Amygdala (tissue), 56 donors: ENCODE data around the gene SLC18B1.
"Not testable (repeated sequence)": the region's sequence is repeated elsewhere in the genome, so short reads cannot be mapped to it uniquely, and the experiment has no call there.

Source experiments
- DNase-seq, 56 donors: peaks; one replicate each; lab custom pipeline; 2025; lab: John Stamatoyannopoulos, UW

The SLC18B1 gene

GRCh38 chr6:132804251-132804650 lies 5.8 kb upstream of the SLC18B1 start:
- DNase-seq = no peak

- no peak for DNase-seq
These were observed 2.2 kb upstream of the SLC18B1 start for GRCh38 chr6:132800656-132801055.

- DNase-seq = peak in 36 of 56 donors; percentile 3 to 65 (median 20)
These were observed 567 bp upstream of the SLC18B1 start for GRCh38 chr6:132798869-132799538.

GRCh38 chr6:132795461-132795860 lies 3.0 kb downstream of the SLC18B1 start:
- DNase-seq = no peak

GRCh38 chr6:132792510-132792909 lies 5.9 kb downstream of the SLC18B1 start:
- DNase-seq = no peak

GRCh38 chr6:132790450-132790849 lies 8.0 kb downstream of the SLC18B1 start:
- DNase-seq = no peak

- no peak for DNase-seq
These were observed 9.1 kb downstream of the SLC18B1 start for GRCh38 chr6:132789396-132789776.

- peak in 6 of 56 donors; percentile 5 to 28 (median 19) for DNase-seq
These were observed 9.6 kb downstream of the SLC18B1 start for GRCh38 chr6:132788658-132789395.

GRCh38 chr6:132785936-132786335 lies 12.5 kb downstream of the SLC18B1 start:
- no peak for DNase-seq

GRCh38 chr6:132780770-132781371 lies 17.6 kb downstream of the SLC18B1 start:
- DNase-seq = no peak

- DNase-seq = not testable (repeated sequence)
These were observed 20.6 kb downstream of the SLC18B1 start for GRCh38 chr6:132777881-132778280.

GRCh38 chr6:132768051-132768517 lies 30.4 kb downstream of the SLC18B1 start:
- DNase-seq = peak in 4 of 56 donors; percentile 3 to 16 (median 5)

- no peak for DNase-seq
These were observed 32.9 kb downstream of the SLC18B1 start for GRCh38 chr6:132765560-132765959.

GRCh38 chr6:132764370-132764769 lies 34.1 kb downstream of the SLC18B1 start:
- DNase-seq = peak in 6 of 56 donors; percentile 3 to 32 (median 14)

- peak in 2 of 56 donors; percentile 0 to 8 for DNase-seq
These were observed 35.2 kb downstream of the SLC18B1 start for GRCh38 chr6:132763269-132763668.

- DNase-seq = no peak
These were observed 38.2 kb downstream of the SLC18B1 start for GRCh38 chr6:132760256-132760655.

GRCh38 chr6:132758689-132759088 lies 39.7 kb downstream of the SLC18B1 start:
- no peak for DNase-seq

GRCh38 chr6:132752255-132752654 lies 46.2 kb downstream of the SLC18B1 start:
- DNase-seq = no peak

- DNase-seq = no peak
These were observed 46.6 kb downstream of the SLC18B1 start for GRCh38 chr6:132751828-132752227.

GRCh38 chr6:132751306-132751705 lies 47.1 kb downstream of the SLC18B1 start:
- DNase-seq = no peak

- DNase-seq = no peak
These were observed 47.8 kb downstream of the SLC18B1 start for GRCh38 chr6:132750455-132751248.
